MCF 10A (cell line): ENCODE results near the gene CACNA1C. TPM values are rescaled to one million over a fixed set of nuclear protein-coding genes. Genes with fewer than 3 reads are reported as not detected.

Experiments
- BruUV-seq: library from RNA; stranded (reverse); fragments of 400-500 nt; replicated peaks from 2 replicates; lab custom pipeline; 2021; lab: Mats Ljungman, UMichigan
- CTCF ChIA-PET: fragments of 300-600 bp; sonication (Branson Sonifier 250); formaldehyde crosslinking; extraction: SDS; loops from one replicate; lab custom pipeline; 2021; ENCODE audit warnings: antibody characterized with exemption, inconsistent platforms; lab: Yijun Ruan, JAX
- POLR2A ChIA-PET: fragments of 300-600, 350-650 bp; sonication (Branson Sonifier 250); formaldehyde crosslinking; extraction: SDS; loops from one replicate; lab custom pipeline; 2020; ENCODE audit warnings: antibody characterized with exemption, inconsistent platforms; lab: Yijun Ruan, JAX
- DNase-seq: peaks from one replicate; pipeline ENCODE4 v3.0.0-alpha.2; 2018; ENCODE audit not compliant: unreplicated experiment
- H3K27ac Mint-ChIP-seq: one replicate; pipeline ENCODE4 v1.8.0; 2022; ENCODE audit warnings: mild to moderate bottlenecking, low read depth, mixed read lengths; ENCODE audit not compliant: unreplicated experiment
- H3K27me3 Mint-ChIP-seq: one replicate; pipeline ENCODE4 v1.8.0; 2022; ENCODE audit warnings: mixed read lengths; ENCODE audit not compliant: insufficient read depth, unreplicated experiment
- H3K36me3 Mint-ChIP-seq: one replicate; pipeline ENCODE4 v1.8.0; 2022; ENCODE audit warnings: mild to moderate bottlenecking, moderate library complexity, mixed read lengths; ENCODE audit not compliant: insufficient read depth, unreplicated experiment
- H3K4me1 Mint-ChIP-seq: one replicate; pipeline ENCODE4 v1.8.0; 2022; ENCODE audit warnings: mixed read lengths; ENCODE audit not compliant: insufficient read depth, unreplicated experiment
- H3K4me3 Mint-ChIP-seq: one replicate; pipeline ENCODE4 v1.8.0; 2022; ENCODE audit warnings: mild to moderate bottlenecking, moderate library complexity, mixed read lengths; ENCODE audit not compliant: unreplicated experiment
- H3K9me3 Mint-ChIP-seq: one replicate; pipeline ENCODE4 v1.8.0; 2022; ENCODE audit warnings: mixed read lengths; ENCODE audit not compliant: unreplicated experiment
- intact Hi-C: fragments of 100-400 bp; cut with micrococcal nuclease; formaldehyde crosslinking; loops from 2 replicates; pipeline ENCODE4 v1.14.1; 2022
- total RNA-seq: library from RNA; stranded (reverse); gene quantifications from 2 replicates; pipeline ENCODE4 v1.2.3, GENCODE V29; 2022
- TF ChIP-seq, protein P1 (sequence below): fragments of 200-600 bp; IDR thresholded peaks from one replicate; pipeline ENCODE4 v1.8.0; 2022; ENCODE audit warnings: antibody characterized with exemption, mild to moderate bottlenecking; ENCODE audit not compliant: unreplicated experiment

Gene CACNA1C
- total RNA-seq, 1 experiment from 2014 or later = not detected

DNA sequence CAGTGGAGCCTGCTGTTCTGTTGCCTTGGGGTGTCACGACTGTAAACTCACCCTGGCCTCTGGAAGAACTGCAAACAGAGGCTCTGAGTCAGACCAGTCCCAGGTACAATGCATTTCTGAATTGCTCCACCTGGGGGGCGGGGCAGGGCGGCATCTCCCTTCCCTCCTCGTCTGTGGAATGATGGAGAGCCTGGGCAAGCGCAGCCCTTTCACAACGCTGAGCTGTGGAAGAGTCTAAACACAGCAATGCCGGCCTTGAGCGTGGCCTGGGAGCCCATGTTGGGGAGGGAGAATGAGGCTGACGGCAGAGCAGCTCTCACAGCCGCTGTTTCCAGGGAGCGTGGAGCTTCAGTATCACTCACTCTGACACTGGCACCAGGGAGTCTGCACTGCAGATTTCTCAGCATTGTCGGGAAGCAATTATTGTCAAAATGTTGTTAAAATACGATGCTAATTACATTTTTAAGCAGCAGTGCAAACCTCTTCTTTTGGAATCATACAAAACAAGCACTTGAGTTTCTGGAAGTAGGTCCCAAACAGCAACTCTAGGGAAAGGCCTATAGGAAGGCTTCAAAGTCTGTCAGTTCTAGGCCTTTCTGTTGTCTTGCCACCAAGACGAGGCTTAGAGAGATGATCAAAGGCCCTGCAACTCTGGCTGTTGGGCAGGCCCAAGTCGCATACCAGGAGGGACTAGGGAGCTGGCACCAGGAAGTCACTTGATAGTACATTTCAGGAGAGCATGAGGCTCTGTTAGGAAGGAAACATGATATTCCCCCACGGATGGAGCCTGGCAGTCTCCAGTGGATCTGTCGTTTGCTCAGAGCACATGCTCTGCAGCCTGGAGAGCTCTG, 498.0 kb downstream of the CACNA1C start:
- no peaks in the 10 kb centered on the region for H3K4me1 Mint-ChIP-seq
- CTCF ChIA-PET = interaction anchor here (0.9 kb wide), 1 partner anchor 24 kb away, joined by 3 read pairs; no protein-coding TSS in a partner anchor
- no peaks in the 10 kb centered on the region for H3K9me3 Mint-ChIP-seq
- no peak overlapping the region for H3K27ac Mint-ChIP-seq
- TF ChIP-seq, protein P1, sequence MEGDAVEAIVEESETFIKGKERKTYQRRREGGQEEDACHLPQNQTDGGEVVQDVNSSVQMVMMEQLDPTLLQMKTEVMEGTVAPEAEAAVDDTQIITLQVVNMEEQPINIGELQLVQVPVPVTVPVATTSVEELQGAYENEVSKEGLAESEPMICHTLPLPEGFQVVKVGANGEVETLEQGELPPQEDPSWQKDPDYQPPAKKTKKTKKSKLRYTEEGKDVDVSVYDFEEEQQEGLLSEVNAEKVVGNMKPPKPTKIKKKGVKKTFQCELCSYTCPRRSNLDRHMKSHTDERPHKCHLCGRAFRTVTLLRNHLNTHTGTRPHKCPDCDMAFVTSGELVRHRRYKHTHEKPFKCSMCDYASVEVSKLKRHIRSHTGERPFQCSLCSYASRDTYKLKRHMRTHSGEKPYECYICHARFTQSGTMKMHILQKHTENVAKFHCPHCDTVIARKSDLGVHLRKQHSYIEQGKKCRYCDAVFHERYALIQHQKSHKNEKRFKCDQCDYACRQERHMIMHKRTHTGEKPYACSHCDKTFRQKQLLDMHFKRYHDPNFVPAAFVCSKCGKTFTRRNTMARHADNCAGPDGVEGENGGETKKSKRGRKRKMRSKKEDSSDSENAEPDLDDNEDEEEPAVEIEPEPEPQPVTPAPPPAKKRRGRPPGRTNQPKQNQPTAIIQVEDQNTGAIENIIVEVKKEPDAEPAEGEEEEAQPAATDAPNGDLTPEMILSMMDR = no peak
- intact Hi-C loops = no loop called here
- POLR2A ChIA-PET = interaction anchor here (0.7 kb wide), 1 partner anchor 508 kb away, joined by 3 read pairs; no protein-coding TSS in a partner anchor
- BruUV-seq = no TSS peak
- no peaks in the 10 kb centered on the region for H3K36me3 Mint-ChIP-seq
- no peak for DNase-seq
- H3K4me3 Mint-ChIP-seq = no peak overlapping the region
- H3K27me3 Mint-ChIP-seq = peaks cover 18% of the 10 kb centered on the region

GRCh38 chr12:2551412-2551900, 498.7 kb downstream of the CACNA1C start:
- H3K4me1 Mint-ChIP-seq = no peaks in the 10 kb centered on the region
- no peak overlapping the region for H3K4me3 Mint-ChIP-seq
- H3K27me3 Mint-ChIP-seq = peaks cover 24% of the 10 kb centered on the region
- TF ChIP-seq, protein P1 = no peak
- BruUV-seq = no TSS peak
- no peak overlapping the region for H3K27ac Mint-ChIP-seq
- no peaks in the 10 kb centered on the region for H3K9me3 Mint-ChIP-seq
- intact Hi-C loops = no loop called here
- no peaks in the 10 kb centered on the region for H3K36me3 Mint-ChIP-seq
- DNase-seq = no peak
- ChIA-PET CTCF (no interaction called here), POLR2A (interaction anchor here (0.7 kb wide), 1 partner anchor 93 kb away, joined by 3 read pairs; no protein-coding TSS in a partner anchor)

DNA sequence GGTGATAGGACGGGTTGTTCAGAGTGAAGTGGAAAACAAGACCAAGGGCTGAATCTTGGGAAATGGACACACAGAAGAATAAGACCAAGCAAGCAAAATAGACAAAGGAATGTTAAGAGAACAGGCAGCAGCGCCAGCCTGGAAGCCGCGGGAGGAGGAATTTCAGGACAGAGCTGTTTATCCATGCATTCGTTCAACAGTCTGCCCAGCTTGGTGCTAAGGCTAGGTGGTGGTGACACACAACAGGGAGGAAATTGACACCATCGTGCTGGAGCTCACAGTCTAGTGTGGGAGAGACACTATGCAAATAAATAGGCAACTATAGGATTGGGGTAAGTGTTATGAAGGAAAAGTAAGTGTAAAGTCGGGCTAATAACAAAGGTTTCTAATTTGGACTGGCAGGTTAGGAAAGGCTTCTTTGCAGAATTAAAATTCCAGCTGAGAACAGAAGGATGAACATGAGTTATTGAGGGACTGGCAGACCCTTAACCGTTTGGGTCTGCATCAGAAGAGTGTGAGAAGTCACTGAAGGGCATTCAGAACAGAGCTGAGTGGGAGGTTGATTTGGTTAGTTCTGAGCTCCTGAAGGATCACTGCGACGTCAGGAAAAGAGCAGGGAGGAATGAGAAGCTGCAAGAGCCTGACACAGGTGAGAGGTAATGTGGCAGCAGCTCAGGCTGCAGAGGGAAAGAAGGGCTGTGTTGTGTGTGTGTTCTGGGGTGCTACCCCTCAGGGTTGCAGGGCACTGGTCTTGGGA, 499.4 kb downstream of the CACNA1C start:
- peaks cover 32% of the 10 kb centered on the region for H3K27me3 Mint-ChIP-seq
- ChIA-PET POLR2A (interaction anchor here (0.7 kb wide), 1 partner anchor 92 kb away, joined by 3 read pairs; no protein-coding TSS in a partner anchor), CTCF (no interaction called here)
- H3K9me3 Mint-ChIP-seq = no peaks in the 10 kb centered on the region
- DNase-seq = no peak
- H3K36me3 Mint-ChIP-seq = no peaks in the 10 kb centered on the region
- intact Hi-C loops = no loop called here
- H3K4me1 Mint-ChIP-seq = no peaks in the 10 kb centered on the region
- H3K27ac Mint-ChIP-seq = no peak overlapping the region
- no peak overlapping the region for H3K4me3 Mint-ChIP-seq
- no TSS peak for BruUV-seq
- TF ChIP-seq, protein P1 = no peak
